ENCODE measurements around the gene DZIP1. TPM values are rescaled to one million over a fixed set of nuclear protein-coding genes. Genes with fewer than 3 reads are reported as not detected.

The DZIP1 gene
- total and polyA plus RNA-seq, 2 of the 8 experiments (the other 6 are each of a cell fraction or from before 2014, with no cell fraction given), result 7.6 to 24.6 TPM

- no peak overlapping the region for H4K5ac ChIP-seq (ENCODE audit: insufficient read length, low read depth, low read length)
- H4K8ac ChIP-seq (ENCODE audit: extremely low read depth, insufficient read depth, low read length), result no peak overlapping the region
- H4K91ac ChIP-seq (replicated peaks; ENCODE audit: insufficient read length, low read length), result no peak overlapping the region
- H2AK5ac ChIP-seq (ENCODE audit: low read depth, low read length), result no peak overlapping the region
- POLR2A ChIA-PET (ENCODE audit: partially characterized antibody), result no interaction called here
- H3K4me3 ChIP-seq (ENCODE audit: extremely low read depth in 1 of 4, insufficient read depth in 2 of 4, low read depth in 3 of 4, low read length in 4 of 4), result no peak overlapping the region
- no peaks in the 10 kb centered on the region for H3K4me1 ChIP-seq (replicated peaks in 1 of 4; ENCODE audit: control insufficient read depth in 3 of 4, insufficient read depth in 4 of 4, low read length in 3 of 4)
- CTCF ChIA-PET (ENCODE audit: partially characterized antibody), result interaction anchor here (1.6 kb wide), 1 partner anchor 274 kb away, joined by 3 read pairs; no protein-coding TSS in a partner anchor
- H2BK5ac ChIP-seq (ENCODE audit: low read depth, low read length), result no peak overlapping the region
- no peak overlapping the region for H3K14ac ChIP-seq (ENCODE audit: insufficient read length)
- H2BK120ac ChIP-seq (replicated peaks; ENCODE audit: low read depth, low read length), result no peak overlapping the region
- H3K18ac ChIP-seq (ENCODE audit: extremely low read depth, low read length), result no peak overlapping the region
- no peaks in the 10 kb centered on the region for H3K23me2 ChIP-seq (ENCODE audit: low read depth, low read length)
- 0 out of 4 replicates have a peak, but pooled peaks cover 0 to 4% of the 10 kb centered on the region in 2 experiments for H3K79me2 ChIP-seq (ENCODE audit: control insufficient read depth in 1 of 2, insufficient read depth in 2 of 2, low read length in 2 of 2)
- DNase-seq (ENCODE audit: low read depth in 1 of 2, low spot score in 2 of 2) (no peak), FAIRE-seq (no peak)
- H3K4ac ChIP-seq (replicated peaks; ENCODE audit: insufficient read length, low read depth, low read length), result no peak overlapping the region
- no peak for TF ChIP-seq SUZ12 (IDR thresholded peaks at IDR 0.05; ENCODE audit: low read length)
- H3K9me3 ChIP-seq (ENCODE audit: insufficient read depth in 2 of 2, low read depth in 1 of 2, low read length in 1 of 2), result no peaks in the 10 kb centered on the region
- no peak overlapping the region for H2BK20ac ChIP-seq (ENCODE audit: low read length)
- no peak overlapping the region for H2BK12ac ChIP-seq (ENCODE audit: low read depth, low read length)
- no peaks in the 10 kb centered on the region; a peak in 2 of 8 replicates for H3K36me3 ChIP-seq (ENCODE audit: control insufficient read depth in 2 of 4, insufficient read depth in 4 of 4, low read length in 3 of 4)
- H3K4me2 ChIP-seq (ENCODE audit: insufficient read depth in 1 of 2, low read depth in 2 of 2, low read length in 2 of 2), result no peak overlapping the region
- no peak overlapping the region for H3K56ac ChIP-seq (replicated peaks; ENCODE audit: insufficient read length, low read depth, low read length)
- no peak overlapping the region for H3K27ac ChIP-seq (ENCODE audit: low read depth, low read length)
- H3K27me3 ChIP-seq (replicated peaks in 1 of 4; ENCODE audit: control insufficient read depth in 3 of 4, extremely low read depth in 1 of 4, insufficient read depth in 3 of 4, low read length in 3 of 4), result no peaks in the 10 kb centered on the region
- no peak overlapping the region for H2BK15ac ChIP-seq (ENCODE audit: low read length)
- peaks cover 0 to 2% of the 10 kb centered on the region in 2 experiments for H4K20me1 ChIP-seq (replicated peaks in 1 of 2; ENCODE audit: control insufficient read depth in 1 of 2, insufficient read depth in 2 of 2, low read length in 2 of 2)
- WGBS, 2 experiments (ENCODE audit: extremely low coverage in 1 of 2, insufficient coverage in 1 of 2, insufficient read length in 1 of 2, insufficient replicate concordance in 2 of 2, low coverage in 1 of 2, low lambda C conversion rate in 2 of 2, missing lambda C conversion rate in 1 of 2), result 86% methylated on average over 6 of the region's 6 CpGs; no CpG with 5 or more reads in 1 of the 2 experiments
- H3K23ac ChIP-seq (ENCODE audit: insufficient read length), result no peak overlapping the region
- no peaks in the 10 kb centered on the region; the same call in 1 of the 2 replicates for H3K79me1 ChIP-seq (ENCODE audit: low read depth, low read length)
- no peak overlapping the region for H2AFZ ChIP-seq (ENCODE audit: low read length)
- no peak overlapping the region for H3K9ac ChIP-seq (replicated peaks in 1 of 4; ENCODE audit: extremely low read depth in 1 of 4, low read depth in 3 of 4, low read length in 3 of 4)
Measured at GRCh38 chr13:95560387-95560786, 84.1 kb downstream of the DZIP1 start.

Measured in H1 (cell line).